HG03108 (cell line): ENCODE data around the gene DDHD1.
"Not testable (repeated sequence)": the region's sequence is repeated elsewhere in the genome, so short reads cannot be mapped to it uniquely, and the experiment has no call there.

Experiments used
- ATAC-seq: cut with Tn5 transposase; IDR thresholded peaks from one replicate; pipeline ENCODE4 v1.9.1; 2021; ENCODE audit warnings: moderate library complexity; ENCODE audit not compliant: unreplicated experiment

Gene DDHD1

DNA sequence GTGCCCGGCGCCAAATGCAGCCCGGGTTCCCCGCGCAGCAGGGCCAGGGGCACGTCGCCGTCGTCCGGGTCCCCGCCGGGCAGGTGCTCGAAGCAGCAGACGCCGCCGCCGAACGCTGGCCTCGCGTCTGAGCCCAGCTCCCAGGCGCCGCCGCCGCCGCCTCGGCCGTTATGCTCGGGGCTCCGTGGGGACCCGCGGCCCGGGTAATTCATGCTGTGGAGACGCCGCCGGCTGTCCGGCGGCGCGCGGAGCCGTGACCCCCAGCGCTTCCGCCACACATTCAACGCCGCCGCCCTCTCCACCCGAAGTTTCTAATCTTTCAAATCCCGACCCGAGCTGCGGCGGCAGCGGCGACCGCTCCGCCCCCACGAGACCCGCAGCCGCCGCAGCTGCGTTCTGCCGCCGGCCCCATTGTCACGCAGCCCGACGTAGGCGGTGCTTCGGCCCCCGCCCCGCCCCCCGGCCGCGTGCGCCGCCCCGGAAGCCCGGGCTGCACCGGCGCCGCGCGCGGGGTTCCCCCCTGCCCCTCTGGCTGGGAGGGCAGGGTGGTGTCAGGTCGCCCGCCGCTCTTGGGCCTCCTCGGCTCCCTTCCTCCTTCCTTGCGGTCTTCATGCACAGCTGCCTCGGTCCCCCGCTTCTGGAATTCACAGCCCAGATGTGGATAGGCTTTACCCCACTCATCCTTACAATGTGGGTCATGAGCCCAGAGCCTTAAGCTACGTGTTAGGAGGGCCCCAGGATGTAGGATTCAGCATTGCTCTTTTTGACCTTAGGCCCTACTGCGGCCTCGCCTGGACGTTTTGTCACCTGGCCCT lies at the start of gene DDHD1:
DDHD1 (minus strand) TSS at position 437 of the 815 bp plus-strand sequence; CDS start at position 212, 225 bp downstream.
- peak; percentile 64 for ATAC-seq

DNA sequence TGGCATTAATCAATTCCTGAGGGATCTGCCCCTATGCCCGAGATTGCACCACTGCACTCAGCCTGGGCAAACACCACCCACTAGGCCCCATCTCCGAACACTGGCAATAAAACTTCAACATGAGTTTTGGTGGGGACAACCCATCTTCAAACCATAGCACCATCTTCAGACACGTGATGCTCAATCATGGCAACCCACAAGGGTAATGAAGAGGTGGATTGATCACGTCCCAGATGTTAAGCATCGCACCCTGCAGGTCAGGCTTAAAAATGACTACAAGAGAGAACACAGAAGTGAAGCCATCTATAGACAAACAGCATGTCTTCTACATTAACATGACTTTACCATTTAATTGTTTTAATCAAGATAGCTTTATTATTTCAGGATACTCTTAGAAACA lies 42.8 kb upstream of the DDHD1 start:
- ATAC-seq, result no peak

GRCh38 chr14:53193193-53193592 lies 40.1 kb upstream of the DDHD1 start:
- ATAC-seq, result no peak

DNA sequence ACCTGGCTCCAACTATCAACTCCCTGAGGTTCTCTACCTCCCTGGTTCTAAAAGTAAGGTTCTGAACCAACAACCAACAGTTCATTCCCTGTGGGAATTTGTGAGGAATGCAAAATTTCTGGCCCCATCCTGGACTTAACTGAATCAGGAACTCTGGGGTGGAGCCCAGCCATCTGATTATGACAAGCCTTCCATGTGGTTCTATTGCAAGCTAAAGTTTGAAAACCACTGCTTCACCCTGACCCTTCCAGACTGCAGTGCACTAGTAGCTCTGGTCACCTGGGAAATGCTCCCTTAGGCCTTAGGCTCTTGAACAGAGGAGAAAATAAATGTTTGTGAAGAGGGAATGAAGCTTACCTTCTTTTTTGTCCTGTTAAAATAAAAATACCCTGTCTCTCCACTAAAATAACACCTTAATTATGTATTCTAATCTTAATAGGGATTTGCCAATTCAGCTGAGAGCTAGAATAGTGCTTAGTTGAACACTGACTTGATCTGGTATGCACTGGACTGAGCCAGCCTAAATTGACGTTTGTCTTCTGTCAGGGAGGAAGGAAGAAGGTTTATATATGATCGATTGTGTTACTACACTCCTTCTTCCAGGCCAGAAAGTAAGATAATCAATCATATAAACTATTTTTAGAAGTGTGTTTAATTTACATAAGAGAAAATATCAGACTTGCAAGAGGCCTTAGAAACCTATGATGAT lies 39.1 kb upstream of the DDHD1 start:
- ATAC-seq, result no peak

DNA sequence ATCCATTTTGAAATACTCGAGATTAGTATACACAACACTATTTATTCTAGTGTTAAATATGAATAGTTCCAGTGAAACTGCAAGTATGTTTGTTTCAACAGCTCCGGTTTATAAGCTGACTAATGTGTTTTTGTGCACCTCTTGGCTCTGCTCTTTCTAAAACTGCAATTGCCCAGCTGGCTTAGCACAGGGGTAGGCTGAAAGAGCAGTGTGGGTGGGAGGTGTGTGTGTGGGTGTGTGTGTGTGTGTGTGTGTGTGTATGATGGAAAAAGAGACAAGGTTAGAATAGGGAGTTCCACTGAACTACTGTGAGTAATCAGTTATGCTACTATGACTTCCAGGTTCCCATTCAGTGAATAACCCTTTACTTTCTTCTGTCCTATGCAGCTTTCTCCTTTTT lies 37.8 kb upstream of the DDHD1 start:
- peak; percentile 72 for ATAC-seq

GRCh38 chr14:53187921-53188463 lies 34.9 kb upstream of the DDHD1 start:
- no peak for ATAC-seq

GRCh38 chr14:53186532-53186931 lies 33.4 kb upstream of the DDHD1 start:
- no peak for ATAC-seq

DNA sequence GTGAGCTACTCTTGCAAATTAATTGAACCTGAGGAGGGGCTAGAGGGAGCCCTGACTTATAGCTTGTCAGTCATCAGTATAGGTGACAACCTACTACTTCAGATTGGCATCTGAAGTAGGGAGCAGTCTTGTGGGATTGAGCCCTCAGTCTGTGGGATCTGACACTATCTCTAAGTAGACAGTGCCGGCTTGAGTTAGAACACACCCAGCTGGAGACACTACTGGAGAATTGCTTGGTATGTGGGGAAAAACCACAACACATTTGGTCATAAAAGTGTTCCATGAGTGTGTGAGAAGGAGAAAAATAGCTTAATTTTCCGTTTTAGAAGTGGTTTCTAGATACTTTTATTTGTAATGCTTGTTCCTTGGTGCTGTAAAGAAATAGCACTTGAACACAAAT lies 30.5 kb upstream of the DDHD1 start:
- ATAC-seq, result no peak

- no peak for ATAC-seq
Measured at GRCh38 chr14:53183056-53183455, 29.9 kb upstream of the DDHD1 start.

- ATAC-seq, result not testable (repeated sequence)
Measured at GRCh38 chr14:53181463-53182081, 28.4 kb upstream of the DDHD1 start.

- ATAC-seq, result no peak
Measured at GRCh38 chr14:53180272-53181221, 27.4 kb upstream of the DDHD1 start.

DNA sequence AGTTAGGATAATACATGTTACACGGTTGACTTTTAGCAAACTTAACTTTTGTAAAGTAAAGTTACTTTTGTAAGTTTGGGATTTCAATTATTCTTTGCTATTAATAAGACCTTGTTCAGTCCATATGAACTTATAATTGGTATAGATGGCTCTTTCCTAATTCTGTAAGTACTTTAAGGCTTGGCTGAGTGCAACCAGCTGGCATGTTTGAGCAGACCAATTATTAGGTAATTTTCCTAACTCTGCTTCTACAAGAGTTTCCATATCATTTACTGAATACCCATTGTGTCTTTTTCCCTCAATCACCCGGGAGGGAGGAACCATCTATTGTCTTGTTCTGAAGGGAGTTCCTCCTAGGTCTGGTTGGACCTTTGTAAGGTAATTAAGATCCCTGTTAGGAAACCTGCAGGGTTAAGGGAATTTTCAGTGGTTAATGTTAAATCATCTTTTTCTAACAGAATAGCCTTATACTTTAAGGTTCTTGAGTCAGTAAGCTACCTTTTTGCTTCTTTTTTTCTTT lies 26.4 kb upstream of the DDHD1 start:
- not testable (repeated sequence) for ATAC-seq

GRCh38 chr14:53175375-53175774 lies 22.3 kb upstream of the DDHD1 start:
- ATAC-seq, result no peak

DNA sequence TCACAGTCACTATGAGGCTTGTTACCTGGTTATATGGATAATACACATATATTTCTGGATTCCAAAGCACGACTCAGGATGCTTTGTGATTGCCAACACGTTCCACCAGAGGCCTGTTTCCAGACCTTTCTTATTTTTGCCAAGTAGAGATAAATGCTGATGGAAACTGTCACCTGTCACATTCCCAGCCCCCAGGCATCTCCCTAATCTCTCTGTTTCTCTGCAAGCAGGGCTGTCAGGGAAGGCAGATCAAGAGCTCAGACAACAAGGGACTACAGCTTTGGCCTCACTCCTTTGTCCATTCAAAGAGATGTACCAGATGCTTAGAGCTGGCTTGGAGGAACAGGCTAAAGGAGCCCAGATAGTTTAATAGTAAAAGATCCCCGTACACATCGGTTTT lies 21.8 kb upstream of the DDHD1 start:
- no peak for ATAC-seq

GRCh38 chr14:53168786-53169185 lies 15.7 kb upstream of the DDHD1 start:
- no peak for ATAC-seq

- ATAC-seq, result no peak
Measured at GRCh38 chr14:53167602-53168328, 14.6 kb upstream of the DDHD1 start.

DNA sequence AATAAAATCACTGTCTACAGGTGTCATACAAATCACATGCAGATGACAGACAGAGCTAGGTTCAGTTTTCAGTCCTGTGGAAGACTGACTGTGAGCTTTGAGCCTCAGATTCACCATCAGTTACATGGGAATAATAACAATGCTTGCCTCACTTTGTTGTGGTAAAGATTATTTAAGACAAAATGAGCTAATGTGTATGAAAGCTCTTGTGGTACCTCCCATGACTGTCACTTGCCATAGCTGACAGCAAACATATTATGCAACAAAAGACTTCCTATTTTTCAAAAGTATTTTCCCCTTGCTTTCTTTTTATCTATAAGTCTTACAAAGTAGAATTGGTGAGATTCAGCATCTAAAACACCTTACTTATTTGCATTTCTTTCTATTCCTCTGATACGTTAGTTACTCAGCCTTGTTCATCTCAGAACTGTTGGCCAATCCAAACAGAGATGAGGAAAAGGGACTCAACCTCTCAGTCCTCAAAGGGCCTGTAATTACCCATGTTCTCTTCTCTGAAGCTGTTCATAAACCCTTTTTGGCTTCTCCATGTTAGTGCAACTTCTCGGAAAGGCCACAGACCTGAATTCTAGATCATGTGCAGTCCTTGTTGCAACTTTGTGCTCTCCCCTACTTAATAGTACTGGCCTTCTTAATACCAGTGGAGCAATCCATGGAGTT lies 8.8 kb upstream of the DDHD1 start:
- no peak for ATAC-seq

- no peak for ATAC-seq
Measured at GRCh38 chr14:53156238-53156637, 3.1 kb upstream of the DDHD1 start.

DNA sequence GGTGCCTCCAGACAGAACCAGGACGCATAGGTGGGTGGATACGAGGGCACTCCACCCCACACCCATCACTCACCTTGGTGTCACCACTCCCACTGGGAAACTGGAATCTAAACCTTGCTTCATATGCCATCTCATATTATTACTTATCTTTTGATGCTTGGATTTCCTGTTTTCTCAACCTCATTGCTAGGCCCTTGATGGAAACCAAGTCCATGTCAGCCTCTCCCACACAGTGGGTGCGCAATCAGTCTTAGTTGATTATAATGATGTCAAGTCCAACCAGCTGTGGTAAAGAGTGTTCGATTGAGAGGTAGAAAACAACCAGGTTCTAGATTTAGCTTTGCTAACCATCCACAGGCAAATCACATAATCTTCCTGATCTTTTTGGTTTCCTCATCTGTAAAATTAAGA lies 584 bp upstream of the DDHD1 start:
- no peak for ATAC-seq
